Femur (tissue), 1 donor: ENCODE results near the gene PCSK5.
"Not testable (repeated sequence)": the region's sequence is repeated elsewhere in the genome, so short reads cannot be mapped to it uniquely, and the experiment has no call there.

Source experiments
- DNase-seq: peaks from one replicate; pipeline ENCODE4 v3.0.0-alpha.2; 2017

Gene PCSK5

DNA sequence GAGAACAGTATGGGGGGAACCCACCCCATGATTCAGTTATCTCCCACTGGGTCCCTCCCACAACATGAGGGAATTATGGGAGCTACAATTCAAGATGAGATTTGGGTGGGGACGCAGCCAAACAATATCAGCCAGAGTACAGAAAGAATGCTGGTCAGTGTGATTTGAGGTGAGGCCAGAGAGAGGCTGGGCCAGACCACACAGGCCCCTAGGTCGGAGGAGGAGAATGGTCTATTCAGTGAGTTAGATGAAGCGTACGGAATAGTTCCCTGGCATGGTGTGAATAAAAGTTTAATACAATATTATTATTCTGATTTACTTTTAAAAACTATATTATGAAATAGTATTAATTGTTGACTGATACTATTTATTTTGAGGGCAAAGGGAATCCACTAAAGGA is 39.7 kb downstream of the PCSK5 start:
- DNase-seq = no peak

DNA sequence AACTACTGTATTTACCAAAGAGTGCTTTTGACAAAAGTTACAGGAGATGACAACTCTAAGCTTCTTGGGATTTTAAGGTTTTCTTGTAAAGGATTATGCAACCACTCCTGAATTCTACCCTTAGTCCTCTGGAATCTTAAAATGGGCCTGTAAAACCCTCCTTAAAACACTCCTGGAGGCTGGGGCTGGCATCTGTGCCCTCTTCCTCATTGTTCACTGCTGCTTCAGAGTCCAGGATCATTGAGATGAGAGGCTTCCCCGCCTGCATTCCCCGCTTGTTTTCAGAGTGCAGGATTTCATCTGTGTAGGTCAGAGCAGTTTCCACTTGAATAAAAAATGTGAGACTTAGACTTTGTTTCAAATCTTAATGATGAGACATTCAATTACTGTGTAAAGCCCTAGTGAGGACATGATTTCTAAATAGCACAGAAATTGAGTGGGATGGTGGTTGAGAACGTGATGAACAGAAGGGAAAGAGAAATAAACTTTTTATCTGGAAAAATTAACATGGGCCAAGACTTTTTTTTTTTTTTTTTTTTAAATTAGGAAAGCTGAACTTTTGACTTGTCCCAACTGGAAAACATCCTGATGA is 40.4 kb downstream of the PCSK5 start:
- DNase-seq = no peak

DNA sequence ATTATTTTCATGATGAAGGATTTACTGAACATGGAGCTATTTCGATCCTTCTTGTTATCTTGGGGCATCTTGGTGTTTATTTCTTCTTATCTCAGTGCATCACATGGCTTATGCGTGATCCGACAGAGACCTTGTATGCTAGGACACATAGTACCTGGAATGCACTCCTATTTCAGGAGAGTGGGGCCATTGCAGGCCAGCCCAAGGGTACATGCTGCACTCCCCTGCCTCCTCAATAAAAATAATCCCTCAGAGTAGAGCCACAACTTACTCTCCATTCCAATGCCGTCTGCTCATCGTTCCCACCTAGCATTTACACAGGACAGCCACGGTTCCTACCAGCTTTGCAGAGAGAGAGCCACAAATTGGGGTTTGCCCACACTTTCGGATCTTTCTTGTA is 43.5 kb downstream of the PCSK5 start:
- no peak for DNase-seq

DNA sequence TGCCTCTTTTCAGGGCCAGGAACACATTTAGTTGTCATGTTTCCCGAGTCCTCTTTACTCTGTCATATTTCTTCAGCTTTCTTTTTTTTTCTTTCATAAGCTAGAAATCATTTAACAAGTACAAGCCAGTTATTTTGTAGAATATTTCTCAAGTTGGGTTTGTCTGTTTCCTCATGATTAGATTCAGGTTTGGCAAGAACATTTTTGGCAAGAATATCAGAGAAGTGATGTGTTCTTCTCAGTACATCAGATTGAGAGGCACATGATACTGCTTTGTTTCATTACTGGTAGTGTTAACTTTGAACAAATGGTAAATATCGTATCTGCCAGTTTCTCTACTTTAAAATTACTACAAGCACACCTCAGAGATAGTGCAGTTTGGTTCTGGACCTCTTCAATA is 45.1 kb downstream of the PCSK5 start:
- no peak for DNase-seq

DNA sequence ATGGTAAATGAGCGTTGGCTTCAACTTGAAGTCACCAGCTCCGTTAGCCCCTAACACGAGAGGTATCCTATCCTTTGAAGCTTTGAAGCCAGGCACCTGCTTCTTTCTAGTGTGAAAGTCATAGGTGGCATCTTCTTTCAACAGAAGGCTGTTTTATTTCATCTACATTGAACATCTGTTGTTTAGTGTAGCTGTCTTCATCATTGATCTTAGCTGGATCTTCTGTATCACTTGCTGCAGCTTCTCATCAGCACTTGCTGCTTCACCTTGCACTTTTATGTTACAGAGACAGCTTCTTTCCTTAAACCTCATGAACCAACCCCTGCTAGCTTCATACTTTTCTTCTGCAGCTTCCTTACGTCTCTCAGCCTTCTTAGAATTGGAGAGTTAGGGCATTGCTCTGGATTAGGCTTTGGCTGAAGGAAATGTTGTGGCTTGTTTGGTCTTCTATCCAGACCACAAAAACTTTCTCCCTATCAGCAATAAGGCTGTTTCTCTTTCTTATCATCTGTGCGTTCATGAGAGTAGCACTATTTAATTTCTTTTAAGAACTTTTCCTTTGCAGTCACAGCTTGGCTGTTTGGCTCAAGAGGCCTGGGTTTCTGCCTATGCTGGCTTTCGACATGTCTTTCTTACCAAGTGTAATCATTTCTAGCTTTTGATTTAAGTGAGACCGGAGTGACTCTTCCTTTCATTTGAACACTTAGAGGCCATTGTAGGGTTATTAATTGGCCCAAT is 47.2 kb downstream of the PCSK5 start:
- DNase-seq = no peak

DNA sequence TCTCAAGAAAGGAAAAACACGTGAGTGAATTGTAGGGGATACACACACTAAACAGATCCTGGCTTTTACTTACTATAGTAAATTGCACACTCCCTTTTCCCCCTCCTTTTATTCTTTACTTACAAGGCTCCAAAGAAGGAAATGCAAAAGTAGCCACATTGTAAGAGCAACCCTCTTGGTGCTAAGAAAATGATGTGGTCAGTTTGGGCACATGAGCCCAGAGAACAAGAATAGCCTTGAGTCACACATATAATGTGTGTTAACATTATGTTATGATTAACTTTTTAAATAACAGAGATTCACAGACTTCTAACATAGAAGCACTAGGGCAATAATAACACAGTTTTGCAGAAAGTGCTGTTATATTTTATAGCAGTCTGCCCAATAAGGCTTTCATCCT is 48.5 kb downstream of the PCSK5 start:
- no peak for DNase-seq

DNA sequence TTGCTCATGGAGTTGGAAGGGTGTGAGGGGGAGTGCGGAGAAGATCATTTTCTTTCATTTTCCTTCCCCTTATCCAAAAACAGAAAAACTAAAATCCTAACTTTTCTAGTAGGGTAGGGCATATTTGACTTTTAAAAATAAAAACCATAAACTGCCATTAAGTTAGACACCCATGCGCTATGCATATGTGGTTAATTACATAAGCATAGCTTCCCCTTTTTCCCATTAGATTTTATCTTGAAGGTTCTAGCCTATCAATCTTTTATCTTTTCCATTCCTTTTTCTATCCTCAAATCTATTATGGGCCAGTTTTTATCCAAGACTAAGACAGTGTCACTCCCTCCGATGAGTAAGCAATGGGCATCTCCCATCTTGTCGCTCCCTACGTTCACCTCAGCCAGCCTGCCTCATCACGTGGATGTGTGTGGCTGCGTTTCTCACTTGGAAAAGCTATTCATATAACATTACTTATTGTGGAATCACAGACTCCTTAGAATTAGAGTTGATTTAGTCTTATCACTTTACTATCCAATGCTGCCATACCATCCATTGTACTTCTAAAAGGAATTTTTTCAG is 49.2 kb downstream of the PCSK5 start:
- no peak for DNase-seq

DNA sequence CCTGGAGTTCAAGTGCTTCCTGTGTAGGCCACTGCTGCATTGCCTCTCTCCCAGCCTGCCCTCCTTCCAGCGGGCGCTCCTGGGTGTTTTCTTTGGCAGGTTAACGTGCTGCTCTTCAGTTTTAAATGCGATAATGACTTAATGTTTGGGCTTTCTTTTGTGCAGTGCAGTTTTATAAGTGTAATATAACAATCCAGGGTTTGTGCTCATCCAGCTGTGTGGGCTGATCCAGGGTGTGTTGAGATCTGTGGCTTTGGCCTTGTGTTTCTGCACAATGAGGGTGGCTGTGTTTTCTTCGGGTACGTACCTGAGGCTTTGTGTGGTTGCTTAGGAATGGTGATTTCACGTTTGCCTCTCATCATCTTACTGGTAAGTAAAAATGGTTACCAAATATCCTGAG is 50.6 kb downstream of the PCSK5 start:
- DNase-seq = no peak

DNA sequence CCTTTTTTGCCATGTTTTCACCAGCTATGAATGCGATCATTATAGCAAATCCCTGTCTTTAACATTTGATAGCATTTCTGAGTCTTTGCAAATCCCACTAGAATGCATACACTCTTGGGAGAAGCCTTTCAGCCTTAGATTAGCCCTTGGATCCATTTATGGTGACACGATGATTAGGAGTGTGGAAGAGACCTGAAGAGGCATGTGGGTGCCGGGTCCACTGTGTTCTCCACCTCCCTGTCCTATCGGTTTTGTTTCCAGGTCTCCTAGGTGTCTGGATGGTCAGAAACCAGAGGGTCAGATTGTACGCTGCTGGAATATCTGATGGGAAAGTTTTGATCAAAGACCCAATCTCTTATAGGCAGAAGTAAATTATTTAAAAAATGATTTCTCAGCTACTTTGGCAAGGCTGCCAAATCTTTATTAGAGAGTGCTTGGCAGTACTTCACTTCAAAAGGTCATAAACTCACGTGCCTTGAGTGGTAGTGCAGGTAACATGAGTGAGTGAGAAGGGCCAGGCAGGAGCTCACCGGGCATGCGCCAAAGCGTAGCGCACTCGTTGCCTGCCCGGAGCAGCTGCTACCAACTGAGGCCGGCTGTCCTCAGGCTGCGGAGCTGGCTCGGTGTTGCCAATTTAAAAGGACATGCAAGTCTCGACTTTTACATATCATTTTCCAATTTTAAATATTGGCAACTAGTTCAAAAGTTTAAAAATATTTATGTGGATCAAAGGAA is 51.3 kb downstream of the PCSK5 start:
- no peak for DNase-seq

DNA sequence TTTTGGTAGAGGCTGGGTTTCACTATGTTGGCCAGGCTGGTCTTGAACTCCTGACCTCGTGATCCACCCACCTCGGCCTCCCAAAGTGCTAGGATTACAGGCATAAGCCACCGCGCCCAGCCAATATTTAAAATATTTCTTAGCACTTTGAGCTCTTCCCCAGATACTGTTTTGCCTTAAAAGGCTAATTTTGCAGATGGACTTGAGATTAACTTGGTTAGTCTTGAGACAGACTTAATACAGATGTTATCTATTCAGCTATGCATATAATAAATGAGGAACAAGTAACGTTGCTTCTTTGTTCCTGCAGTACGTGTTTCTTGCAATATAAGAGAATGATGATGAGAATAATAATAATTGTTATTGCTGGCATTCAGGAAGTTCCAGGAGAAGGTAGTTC is 56.3 kb downstream of the PCSK5 start:
- no peak for DNase-seq

DNA sequence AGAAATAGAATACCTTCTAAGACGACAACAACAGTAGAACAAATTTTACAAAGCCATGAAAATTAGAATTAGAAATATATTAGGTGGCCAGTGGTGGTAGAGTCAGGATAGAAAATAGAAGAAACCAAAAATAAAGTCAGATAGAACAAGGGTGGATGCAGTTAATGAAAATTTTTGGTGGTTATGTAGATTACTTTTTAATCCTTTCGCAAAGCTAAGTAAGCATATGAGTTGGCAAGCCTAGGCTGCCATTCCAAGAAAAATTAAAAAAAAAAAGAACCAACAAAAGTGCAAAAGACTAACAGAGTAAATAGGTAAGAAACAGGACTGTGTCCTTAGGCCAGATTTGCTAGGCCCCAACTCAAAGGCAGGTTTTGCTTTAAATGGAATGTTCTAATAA is 56.8 kb downstream of the PCSK5 start:
- DNase-seq = no peak

DNA sequence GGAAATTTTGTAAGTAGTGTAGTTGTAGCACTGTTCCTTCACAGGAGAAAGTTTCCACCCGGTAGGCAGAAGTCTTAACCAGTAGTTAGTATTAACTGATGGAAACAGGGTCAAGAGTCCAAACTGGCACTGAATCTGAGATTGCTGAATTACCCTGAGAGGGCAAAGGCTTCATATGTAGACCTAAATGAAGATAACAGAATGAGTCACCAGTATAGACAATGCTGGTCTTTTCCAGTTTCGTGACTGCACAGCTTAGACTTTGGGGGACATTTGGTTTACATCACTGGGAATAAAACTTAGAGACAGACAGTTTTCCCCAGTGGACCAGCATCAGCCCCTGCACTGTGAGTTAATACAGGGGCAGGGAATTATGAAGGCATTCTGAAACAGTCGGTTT is 60.5 kb downstream of the PCSK5 start:
- DNase-seq = no peak

DNA sequence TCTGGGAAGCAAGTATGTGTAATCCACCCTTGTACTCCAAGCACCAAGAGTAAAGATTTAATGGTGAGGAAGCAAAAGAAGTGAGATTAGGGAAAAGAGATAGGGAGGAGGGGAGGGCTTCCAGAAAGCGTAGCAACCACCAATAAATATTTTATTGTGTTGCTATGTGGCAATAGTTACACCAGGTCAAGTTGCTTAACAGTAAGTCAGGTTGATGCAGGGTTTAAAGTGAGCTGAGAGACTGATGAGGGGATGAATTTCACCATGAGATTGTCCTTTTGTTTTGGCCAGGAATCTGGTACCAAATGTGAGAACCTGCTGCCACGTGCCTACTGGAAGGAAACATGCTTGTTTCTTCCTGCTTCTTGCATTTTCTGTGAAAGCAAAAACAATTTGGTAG is 62.7 kb downstream of the PCSK5 start:
- DNase-seq = no peak

DNA sequence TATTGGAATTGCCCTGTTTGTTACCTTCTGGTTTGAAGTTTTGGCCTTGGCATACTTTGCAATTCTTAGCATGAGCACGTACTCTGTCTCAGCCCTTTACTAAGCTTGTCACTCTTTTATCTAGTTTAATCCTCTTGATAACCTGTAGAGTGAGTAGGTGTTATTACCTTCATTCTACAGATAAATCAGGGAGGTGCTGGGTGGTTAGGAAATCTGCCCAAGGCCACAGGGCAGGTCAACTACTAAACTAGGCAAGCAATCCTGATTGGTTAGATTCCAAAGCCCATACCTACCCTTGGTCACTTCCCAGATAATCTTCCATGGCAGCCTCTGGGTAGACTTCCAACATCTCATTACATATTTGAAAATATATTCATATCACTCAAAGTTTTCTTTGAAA is 65.7 kb downstream of the PCSK5 start:
- DNase-seq = no peak

DNA sequence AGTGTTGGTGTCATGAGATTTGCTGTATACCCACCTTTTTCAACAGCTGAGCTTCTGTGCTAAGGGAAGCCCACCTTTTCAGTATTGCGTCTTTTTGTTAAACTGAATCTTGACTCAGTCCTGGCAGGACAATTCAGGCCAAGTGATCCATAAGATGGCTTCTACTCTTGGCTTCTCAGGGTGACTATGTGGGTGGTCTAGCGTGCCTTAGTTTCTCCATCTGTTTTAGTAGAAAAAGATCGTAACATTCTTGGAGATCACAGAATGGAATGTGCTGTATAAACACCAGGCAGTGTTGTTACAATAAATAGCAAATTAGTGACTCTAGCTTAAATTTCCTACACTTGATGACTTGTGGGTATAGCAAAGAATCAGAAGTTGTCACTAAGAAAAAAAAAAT is 66.6 kb downstream of the PCSK5 start:
- no peak for DNase-seq

DNA sequence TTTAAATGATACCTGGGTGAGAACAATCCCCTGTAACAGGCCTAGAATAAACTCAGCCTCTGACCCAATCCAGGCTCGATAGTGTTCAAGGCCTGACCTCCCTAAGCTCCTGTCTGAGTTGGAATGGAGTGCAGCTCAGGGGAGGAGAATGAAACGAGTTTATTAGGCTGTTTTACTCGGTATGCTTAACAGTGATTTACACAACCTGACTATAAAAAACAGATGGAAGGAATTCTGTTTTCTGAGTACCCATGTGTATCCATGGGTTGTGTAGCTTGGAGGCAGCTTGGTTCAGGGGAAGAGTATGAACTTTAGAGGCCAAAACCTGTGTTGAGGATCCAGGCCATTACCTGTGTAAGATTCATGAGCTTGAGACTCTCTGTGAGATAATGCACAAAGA is 67.8 kb downstream of the PCSK5 start:
- DNase-seq = no peak

DNA sequence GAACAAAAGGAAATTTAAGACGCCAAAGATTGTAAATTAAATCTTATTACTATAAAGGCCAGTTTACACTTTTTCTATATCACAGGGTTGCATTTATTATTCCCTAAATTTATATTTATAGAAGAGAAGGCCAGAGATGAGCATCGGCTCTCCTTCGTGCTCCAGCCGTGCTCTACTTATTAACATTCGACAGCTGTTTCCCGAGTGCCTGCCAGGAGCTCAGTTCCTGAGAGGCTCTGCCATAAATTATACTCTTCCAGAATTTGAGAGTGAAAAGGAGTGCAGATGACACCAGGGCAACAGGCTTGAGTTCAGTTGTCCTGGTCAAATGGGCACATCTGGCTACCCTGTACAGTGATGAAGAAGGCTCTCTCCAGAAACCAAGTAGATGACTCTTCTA is 70.1 kb downstream of the PCSK5 start:
- DNase-seq = peak; percentile 43

DNA sequence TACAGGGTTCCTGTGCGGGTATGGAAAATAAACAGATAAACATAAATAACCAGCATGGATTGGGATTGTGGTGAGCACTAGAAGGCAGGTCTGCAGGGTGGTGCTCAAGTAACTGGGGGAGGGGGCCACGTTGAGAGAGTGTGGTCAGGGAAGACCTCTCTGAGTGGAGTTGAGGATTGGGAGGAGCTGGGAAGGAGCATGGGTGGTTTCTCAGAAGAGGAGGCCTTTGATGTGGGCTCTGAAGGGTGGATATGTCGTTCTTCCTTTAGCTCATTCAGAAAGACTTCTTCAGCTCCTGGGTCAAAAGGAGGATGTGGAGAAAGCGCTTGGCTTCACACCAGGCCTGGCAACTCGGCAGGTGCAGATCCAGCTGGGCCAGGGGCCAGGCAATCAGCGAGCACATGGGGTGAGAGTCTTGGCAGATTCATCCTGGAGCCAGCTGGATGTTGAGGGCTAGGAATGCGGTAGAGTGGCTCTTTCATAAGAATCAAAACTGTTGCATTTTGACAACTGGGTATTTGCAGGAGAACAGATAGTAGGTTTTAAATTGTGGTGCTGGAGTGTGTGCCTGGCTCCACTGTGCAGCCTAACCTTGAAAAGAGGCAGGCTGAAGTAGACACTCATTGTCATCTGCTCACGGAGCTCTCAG is 71.7 kb downstream of the PCSK5 start:
- peak; percentile 71 for DNase-seq

DNA sequence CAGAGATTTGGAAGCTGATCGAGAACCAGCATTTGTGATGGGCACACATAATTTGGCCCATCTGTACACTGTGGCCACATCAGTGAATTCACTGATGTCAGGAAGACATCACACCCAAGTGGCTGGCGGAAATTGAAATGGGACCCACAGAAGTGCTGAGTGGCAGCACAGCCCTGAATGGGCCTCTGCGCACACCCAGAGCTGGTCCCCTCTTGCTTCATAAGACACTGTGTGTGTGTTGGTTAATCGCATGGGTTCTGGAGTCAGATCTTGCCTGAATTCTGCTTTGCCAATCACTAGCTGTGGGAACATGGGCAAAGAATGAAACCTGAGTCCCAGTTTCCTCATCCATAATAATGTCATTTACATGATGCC is 72.2 kb downstream of the PCSK5 start:
- no peak for DNase-seq

DNA sequence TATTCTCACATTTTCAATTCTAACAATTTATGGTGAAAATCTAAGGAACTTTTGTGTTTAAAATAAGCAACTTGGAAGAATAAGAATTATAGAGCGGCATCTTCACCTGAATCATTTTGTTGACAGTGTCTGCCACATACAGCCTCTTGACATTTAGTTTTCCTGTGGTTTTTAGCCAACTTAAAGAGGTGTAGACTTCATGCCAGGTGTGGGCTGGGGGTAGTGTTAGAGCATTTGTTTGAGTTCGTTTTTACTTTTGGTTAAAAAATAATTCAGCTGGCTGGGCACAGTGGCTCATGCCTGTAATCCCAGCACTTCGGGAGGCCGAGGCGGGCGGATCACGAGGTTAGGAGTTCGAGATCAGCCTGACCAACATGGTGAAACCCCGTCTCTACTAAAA is 72.8 kb downstream of the PCSK5 start:
- not testable (repeated sequence) for DNase-seq

DNA sequence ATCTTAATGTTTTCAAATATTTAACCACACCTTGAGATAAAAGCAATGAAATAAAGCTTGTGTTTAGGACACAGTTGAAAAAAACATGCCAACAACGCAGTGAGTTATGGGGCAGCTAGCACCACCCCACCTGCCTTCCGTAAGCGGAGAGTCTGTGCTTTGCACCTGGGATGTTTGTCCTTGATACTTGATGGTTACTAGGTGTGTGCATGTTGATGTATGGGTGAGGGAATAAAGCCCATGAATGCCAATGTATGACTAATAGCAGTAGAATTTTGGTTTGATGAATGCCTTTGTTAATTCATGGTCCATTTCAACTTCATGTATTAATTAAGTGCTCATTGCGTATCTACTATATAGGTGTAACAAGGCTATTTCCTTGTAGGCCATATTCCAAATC is 74.0 kb downstream of the PCSK5 start:
- DNase-seq = no peak

DNA sequence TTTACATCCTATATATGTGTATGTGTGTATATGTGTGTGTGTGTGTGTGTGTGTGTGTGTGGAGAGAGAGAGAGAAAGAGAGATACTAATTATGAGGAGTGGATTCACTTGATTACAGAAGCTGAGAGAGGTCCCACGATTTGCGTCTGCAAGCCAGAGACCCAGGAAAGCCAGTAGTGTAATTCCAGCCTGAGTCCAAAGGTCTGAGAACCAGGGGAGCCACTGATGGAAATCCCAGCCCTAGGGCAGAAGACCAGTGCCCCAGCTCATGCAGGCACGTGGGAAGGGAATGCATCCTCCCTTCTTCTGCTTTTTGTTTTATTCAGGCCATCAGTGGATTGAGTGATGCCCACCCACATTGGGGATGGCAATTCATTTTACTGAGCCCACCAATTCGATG is 74.8 kb downstream of the PCSK5 start:
- DNase-seq = no peak

DNA sequence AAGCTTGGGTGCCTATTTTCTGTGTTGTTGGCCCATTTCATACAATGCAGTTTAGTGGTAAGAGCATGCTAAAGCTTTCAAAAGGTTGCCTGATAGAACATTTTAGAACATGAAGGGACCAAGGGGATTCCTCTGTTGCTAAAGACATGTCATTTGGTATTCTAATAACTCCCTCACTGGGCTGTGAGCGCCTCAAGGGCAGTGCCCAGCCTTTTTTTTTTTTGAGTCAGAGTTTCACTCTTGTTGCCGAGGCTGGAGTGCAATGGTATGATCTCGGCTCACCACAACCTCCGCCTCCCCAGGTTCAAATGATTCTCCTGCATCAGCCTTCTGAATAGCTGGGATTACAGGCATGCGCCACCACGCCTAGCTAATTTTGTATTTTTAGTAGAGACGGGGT is 77.1 kb downstream of the PCSK5 start:
- DNase-seq = no peak
